GM12874 (cell line): ENCODE results near the gene PDC.

ENCODE experiments used
- CTCF ChIP-seq: IDR thresholded peaks from 2 replicates; pipeline ENCODE4 v1.5.1; 2011; ENCODE audit warnings: low read depth, mild to moderate bottlenecking, control low read depth, low read length, moderate library complexity; ENCODE audit not compliant: insufficient read depth

The PDC gene

GRCh38 chr1:186442651-186443375 lies 18.1 kb downstream of the PDC start:
- no peak for TF ChIP-seq CTCF

GRCh38 chr1:186440584-186440983 lies 20.3 kb downstream of the PDC start:
- TF ChIP-seq CTCF = no peak

DNA sequence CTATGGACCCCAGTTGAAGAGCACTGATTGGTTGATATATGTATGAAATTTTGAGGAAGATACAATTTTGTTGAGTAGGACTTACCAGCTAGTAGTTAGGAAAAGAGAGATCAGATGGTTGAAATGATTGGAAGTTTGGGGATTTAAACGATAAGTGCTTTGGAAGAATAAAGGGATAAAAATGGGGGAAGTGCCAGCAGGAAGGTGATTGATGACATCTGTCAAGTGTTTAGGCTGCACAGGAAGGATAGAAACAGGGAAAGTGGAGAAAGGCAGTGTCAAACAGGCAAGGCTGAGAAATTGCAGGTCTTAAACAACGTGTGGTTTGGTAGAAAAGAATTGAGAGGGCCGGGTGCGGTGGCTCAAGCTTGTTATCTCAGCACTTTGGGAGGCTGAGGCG lies 22.3 kb downstream of the PDC start:
- TF ChIP-seq CTCF = no peak

DNA sequence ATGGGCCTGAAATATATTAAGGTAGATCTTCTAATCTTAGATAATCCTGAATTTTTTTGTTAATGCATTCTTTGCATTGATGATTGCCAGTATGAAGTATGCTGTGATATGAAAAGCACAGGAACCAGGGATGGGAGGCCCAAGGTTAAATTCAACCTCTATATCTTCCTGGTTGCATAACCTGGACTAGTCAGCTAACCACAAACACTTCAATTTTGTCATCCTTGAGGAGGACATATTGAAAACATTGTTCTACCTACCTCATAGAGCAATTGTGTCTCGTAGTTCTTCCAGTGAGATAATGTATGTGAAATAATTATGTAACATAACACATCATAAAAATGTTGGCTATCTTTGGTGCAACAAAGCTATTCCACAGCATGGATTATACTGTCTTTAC lies 25.6 kb downstream of the PDC start:
- no peak for TF ChIP-seq CTCF

DNA sequence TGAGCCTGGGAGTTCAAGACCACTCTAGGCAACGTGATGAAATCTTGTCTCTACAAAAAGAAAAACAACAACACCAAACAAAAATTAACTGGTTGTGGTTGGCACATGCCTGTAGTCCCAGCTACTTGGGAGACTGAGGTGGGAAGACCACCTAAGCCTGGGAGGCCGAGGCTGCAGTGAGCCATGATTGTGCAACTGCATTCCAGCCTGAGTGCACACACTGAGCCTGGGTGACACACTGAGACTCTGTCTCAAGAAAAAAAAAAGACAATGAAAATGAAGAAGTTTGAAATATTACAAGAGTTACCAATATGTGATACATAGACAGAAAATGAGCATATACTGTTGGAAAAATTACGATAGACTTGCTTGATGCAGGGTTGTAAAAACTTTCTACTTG lies 31.9 kb downstream of the PDC start:
- no peak for TF ChIP-seq CTCF

DNA sequence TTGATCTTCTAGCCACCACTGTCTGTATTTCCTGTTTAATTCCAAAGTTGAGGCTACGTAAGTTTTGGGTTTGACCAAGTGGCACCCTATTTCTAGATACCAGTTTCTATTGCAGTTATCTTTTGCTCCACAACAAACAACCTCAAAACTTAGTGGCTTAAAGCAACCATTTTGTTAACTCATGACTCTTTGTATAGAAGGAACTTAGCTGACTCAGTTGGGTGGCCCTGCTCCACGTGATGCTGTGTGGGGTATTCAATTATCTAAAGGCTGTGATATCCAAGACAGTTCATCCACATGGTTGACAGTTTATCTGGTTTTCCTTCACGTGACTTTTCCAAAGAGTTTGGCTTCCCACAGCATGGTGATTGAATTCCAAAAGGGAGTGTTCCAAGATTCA lies 34.8 kb downstream of the PDC start:
- TF ChIP-seq CTCF = no peak

DNA sequence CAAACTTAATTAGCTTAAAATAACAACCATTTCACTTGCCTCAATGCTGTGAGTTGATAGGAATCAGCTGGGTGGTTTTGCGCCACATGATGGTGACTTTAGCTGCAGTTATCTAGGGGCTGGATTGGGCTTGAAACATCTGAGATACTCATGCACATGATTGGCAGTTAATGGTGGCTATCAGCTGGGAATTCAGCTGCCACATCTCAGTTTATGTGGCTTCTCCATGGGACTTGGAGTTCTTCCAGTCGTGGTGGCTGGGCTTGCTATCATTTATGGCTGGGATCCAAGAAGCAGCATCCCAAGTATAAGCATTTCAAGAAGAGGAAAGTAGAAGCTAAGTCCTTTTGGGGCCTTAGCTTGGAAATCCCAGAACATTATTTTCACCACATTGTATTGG lies 36.4 kb downstream of the PDC start:
- TF ChIP-seq CTCF = no peak
